ENCODE results near the gene CLIP4.

- no peak for TF ChIP-seq GATA3 (IDR thresholded peaks at IDR 0.05; ENCODE audit: low read depth, low read length)
- TF ChIP-seq GATA2 (IDR thresholded peaks at IDR 0.05; ENCODE audit: low read depth, low read length): no peak
These were observed 4.2 kb upstream of the CLIP4 start for GRCh38 chr2:29110916-29111535.

All from SH-SY5Y (cell line).